GM19463 (cell line): ENCODE measurements around the gene POLG.
"Not testable (repeated sequence)": the region's sequence is repeated elsewhere in the genome, so short reads cannot be mapped to it uniquely, and the experiment has no call there.

Experiments
- ATAC-seq: cut with Tn5 transposase; IDR thresholded peaks from one replicate; pipeline ENCODE4 v1.9.1; 2021; ENCODE audit warnings: mild to moderate bottlenecking, moderate library complexity; ENCODE audit not compliant: unreplicated experiment

The POLG gene

GRCh38 chr15:89283201-89283600 is 51.4 kb downstream of the POLG start:
- no peak for ATAC-seq

DNA sequence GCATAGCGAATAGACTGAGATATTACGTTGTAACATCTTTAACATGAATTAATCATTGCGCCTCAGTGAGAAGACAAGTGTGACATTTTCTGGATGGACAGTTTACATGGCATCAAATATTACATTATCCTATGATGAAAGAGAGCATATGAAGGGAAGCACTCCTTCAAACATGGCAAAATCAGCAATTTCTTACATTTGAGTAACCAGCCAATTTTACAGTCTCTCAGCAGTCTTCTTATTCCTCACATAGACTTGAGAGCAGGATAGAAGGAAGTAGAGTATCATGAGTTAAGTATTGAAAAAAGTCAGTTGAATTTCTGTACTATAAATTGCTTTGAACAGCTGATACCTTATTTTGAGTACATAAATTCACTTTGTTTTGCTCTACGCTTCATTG is 52.0 kb downstream of the POLG start:
- no peak for ATAC-seq

DNA sequence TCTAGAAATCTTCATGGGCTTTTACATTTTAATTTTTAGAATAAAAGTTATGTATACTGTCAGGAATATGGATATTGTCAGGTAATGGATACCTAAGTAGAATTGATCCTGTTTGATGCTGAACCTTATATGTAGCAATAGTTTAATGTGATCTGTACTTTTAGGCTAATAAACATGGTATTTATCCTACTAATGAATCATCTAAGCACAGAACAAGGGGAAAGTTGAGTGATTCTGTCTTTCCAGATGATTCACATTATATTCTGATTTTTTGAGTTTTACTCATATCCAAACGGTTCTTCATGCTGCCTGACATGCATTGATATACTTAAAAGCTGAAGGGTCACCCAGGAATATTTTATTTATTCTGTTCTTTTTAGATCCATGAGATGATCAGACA is 56.3 kb downstream of the POLG start:
- no peak for ATAC-seq

- not testable (repeated sequence) for ATAC-seq
Measured at GRCh38 chr15:89277281-89277680, 57.3 kb downstream of the POLG start.
